HCT116 (cell line): Measurements from ENCODE around the gene MYBPH. TPM values are rescaled to one million over a fixed set of nuclear protein-coding genes. Genes with fewer than 3 reads are reported as not detected.

Experiments used
- ATAC-seq: fragments of 200-7000 bp; cut with Tn5 transposase; 2 replicates; pipeline ENCODE4 v1.9.1; 2020; ENCODE audit warnings: mild to moderate bottlenecking, moderate library complexity
- BruUV-seq: library from RNA; stranded (reverse); fragments of 400-500 nt; replicated peaks from 2 replicates; lab custom pipeline; 2021; lab: Mats Ljungman, UMichigan
- CTCF ChIA-PET: fragments of 300-600 bp; sonication (Branson Sonifier 250); formaldehyde crosslinking; loops from one replicate; lab custom pipeline; 2021; ENCODE audit warnings: antibody characterized with exemption; lab: Charles Lee
- POLR2A ChIA-PET: fragments of 300-600, 350-600 bp; sonication (Branson Sonifier 250); formaldehyde crosslinking; loops from one replicate; lab custom pipeline; 2021; ENCODE audit warnings: antibody characterized with exemption; lab: Charles Lee
- RAD21 ChIA-PET, 2 experiments: fragments of 300-600 bp; sonication (Branson Sonifier 250); formaldehyde crosslinking; loops; one replicate each; lab custom pipeline; 2023; ENCODE audit warnings: low total read pairs in 2 of 2; ENCODE audit not compliant: uncharacterized antibody in 2 of 2, unreplicated experiment in 2 of 2, low non-redundant PET in 1 of 2; lab: Charles Lee
- DNase-seq: peaks from one replicate; pipeline ENCODE4 v3.0.0-alpha.2; 2010; ENCODE audit warnings: low read depth, low spot score
- H2AFZ ChIP-seq: fragments of 200-600 bp; shearing (Covaris generic), sonication (generic); 2 replicates; pipeline ENCODE4 v1.6.1; 2017; ENCODE audit warnings: low read depth, mixed run types, mixed read lengths, antibody characterized with exemption, low read length; ENCODE audit not compliant: poor library complexity, severe bottlenecking
- H3K27ac ChIP-seq: 2 replicates; pipeline ENCODE4 v1.5.1; 2012; ENCODE audit warnings: low read depth, low read length
- H3K27me3 ChIP-seq: fragments of 200-600 bp; sonication (generic); 2 replicates; pipeline ENCODE4 v1.6.1; 2016; ENCODE audit warnings: mixed run types, low read length, mixed read lengths; ENCODE audit not compliant: insufficient read depth
- H3K36me3 ChIP-seq, 2 experiments: fragments of 200-500 bp in 1 of 2; fragments of 200-600 bp in 1 of 2; sonication (Bioruptor generic) in 1 of 2; sonication (generic) in 1 of 2; 2 replicates each; pipeline versions ENCODE4 v1.5.1 to v1.6.1; 2014 to 2016; ENCODE audit warnings: low read length in 2 of 2, inconsistent platforms in 1 of 2, mixed read lengths in 1 of 2, mixed run types in 1 of 2; ENCODE audit not compliant: insufficient read depth in 2 of 2, control insufficient read depth in 1 of 2
- H3K4me1 ChIP-seq, 2 experiments: fragments of 200-600 bp in 1 of 2; sonication (generic) in 1 of 2; 2 replicates each; pipeline versions ENCODE4 v1.5.1 to v1.6.1; 2012 to 2017; ENCODE audit warnings: low read length in 2 of 2, inconsistent platforms in 1 of 2, mild to moderate bottlenecking in 1 of 2, mixed read lengths in 1 of 2, mixed run types in 1 of 2, moderate library complexity in 1 of 2; ENCODE audit not compliant: insufficient read depth in 2 of 2, control insufficient read depth in 1 of 2
- H3K4me2 ChIP-seq: fragments of 200-600 bp; sonication (generic); 2 replicates; pipeline ENCODE4 v1.6.1; 2017; ENCODE audit warnings: mixed run types, low read length, mixed read lengths
- H3K4me3 ChIP-seq, 2 experiments: fragments of 200-600 bp in 1 of 2; sonication (generic) in 1 of 2; replicated peaks in 1 of 2; 2 replicates each; pipeline ENCODE4 v1.5.1; 2011 to 2016; ENCODE audit warnings: low read length in 2 of 2, control low read depth in 1 of 2, low read depth in 1 of 2, mild to moderate bottlenecking in 1 of 2, mixed read lengths in 1 of 2, mixed run types in 1 of 2
- H3K79me2 ChIP-seq: fragments of 200-600 bp; sonication (generic); 2 replicates; pipeline ENCODE4 v1.6.1; 2017; ENCODE audit warnings: mild to moderate bottlenecking, mixed run types, low read length, moderate library complexity, mixed read lengths; ENCODE audit not compliant: insufficient read depth
- H3K9ac ChIP-seq: fragments of 200-600 bp; sonication (generic); 2 replicates; pipeline ENCODE4 v1.6.1; 2016; ENCODE audit warnings: low read length, mixed read lengths
- H3K9me2 ChIP-seq: fragments of 200-600 bp; sonication (generic), shearing (Covaris generic); 2 replicates; pipeline ENCODE4 v1.6.1; 2017; ENCODE audit warnings: mixed run types, mild to moderate bottlenecking, moderate library complexity; ENCODE audit not compliant: insufficient read depth
- H3K9me3 ChIP-seq, 2 experiments: fragments of 200-500 bp in 1 of 2; fragments of 200-600 bp in 1 of 2; sonication (Bioruptor generic) in 1 of 2; sonication (generic) in 1 of 2; 2 replicates each; pipeline ENCODE4 v1.6.1; 2014 to 2017; ENCODE audit warnings: low read length in 2 of 2, mixed read lengths in 2 of 2, inconsistent platforms in 1 of 2, low read depth in 1 of 2, mild to moderate bottlenecking in 1 of 2, mixed run types in 1 of 2, moderate library complexity in 1 of 2; ENCODE audit not compliant: control insufficient read depth in 1 of 2, insufficient read depth in 1 of 2
- H4K20me1 ChIP-seq: fragments of 200-600 bp; sonication (generic), shearing (Covaris generic); 2 replicates; pipeline ENCODE4 v1.6.1; 2017; ENCODE audit warnings: mixed run types, mild to moderate bottlenecking, moderate library complexity; ENCODE audit not compliant: insufficient read depth
- CBX3 ChIP-seq: IDR thresholded peaks from 2 replicates; pipeline ENCODE4 v1.6.1; 2012; ENCODE audit warnings: low read depth
- CTCF ChIP-seq, 3 experiments: fragments of 200-600 bp in 1 of 3; sonication (generic) in 1 of 3; IDR thresholded peaks in 2 of 3; conservative IDR thresholded peaks in 1 of 3; 2 replicates each; pipeline ENCODE4 v1.5.1; 2012 to 2017; ENCODE audit warnings: low read depth in 2 of 3, low read length in 2 of 3, antibody characterized with exemption in 1 of 3, borderline replicate concordance in 1 of 3, control low read depth in 1 of 3, mild to moderate bottlenecking in 1 of 3, mixed read lengths in 1 of 3, mixed run types in 1 of 3, moderate library complexity in 1 of 3; ENCODE audit not compliant: insufficient read depth in 1 of 3
- EZH2 ChIP-seq: fragments of 200-600 bp; sonication (generic); IDR thresholded peaks from 2 replicates; pipeline ENCODE4 v1.6.1; 2017; ENCODE audit warnings: antibody characterized with exemption, mixed run types
- EZH2phosphoT487 ChIP-seq: fragments of 200-600 bp; IDR thresholded peaks from 2 replicates; pipeline ENCODE4 v1.6.1; 2018; ENCODE audit warnings: antibody characterized with exemption, borderline replicate concordance
- RAD21 ChIP-seq: IDR thresholded peaks from 2 replicates; pipeline ENCODE4 v1.6.1; 2012; ENCODE audit warnings: low read depth, mild to moderate bottlenecking
- SP1 ChIP-seq: IDR thresholded peaks from 2 replicates; pipeline ENCODE4 v1.6.1; 2012; ENCODE audit warnings: low read depth
- TCF7L2 ChIP-seq: IDR thresholded peaks from 2 replicates; pipeline ENCODE4 v1.7.0; 2011; ENCODE audit warnings: borderline replicate concordance, inconsistent platforms; ENCODE audit not compliant: insufficient read depth, insufficient read length; ENCODE audit errors: extremely low read depth
- YY1 ChIP-seq: IDR thresholded peaks from 2 replicates; pipeline ENCODE4 v1.6.1; 2011; ENCODE audit warnings: low read length, low read depth, moderate library complexity, mild to moderate bottlenecking; ENCODE audit not compliant: insufficient replicate concordance; ENCODE audit errors: extremely low read depth
- ZFX ChIP-seq: fragments of 450-650 bp; IDR thresholded peaks from 2 replicates; pipeline ENCODE4 v1.6.1; 2017
- intact Hi-C: fragments of 100-400 bp; cut with micrococcal nuclease; formaldehyde crosslinking; loops from 2 replicates; pipeline ENCODE4 v1.10.0; 2022
- total RNA-seq: library from RNA; stranded (reverse); gene quantifications from one replicate; pipeline ENCODE4 v1.2.1, GENCODE V29; 2021; ENCODE audit not compliant: unreplicated experiment
- TF ChIP-seq, protein P1 (sequence below): IDR thresholded peaks from 2 replicates; pipeline ENCODE4 v1.6.1; 2012; ENCODE audit warnings: low read depth

Gene MYBPH
- total RNA-seq, 1 experiment from 2014 or later, result 0.22 TPM

GRCh38 chr1:203136409-203137042 is 39.1 kb downstream of the MYBPH start:
- TF ChIP-seq EZH2phosphoT487, result no peak
- TF ChIP-seq CBX3, result no peak
- no peak for TF ChIP-seq RAD21
- TF ChIP-seq CTCF (IDR thresholded peaks at IDR 0.05 in 2 of 3, conservative IDR thresholded peaks at IDR 0.05 in 1 of 3; ENCODE audit: borderline replicate concordance in 1 of 3, insufficient read depth in 1 of 3, low read depth in 2 of 3, low read length in 2 of 3), result peak in 2 of 3 experiments; percentile 32 to 34; a peak in 2 of 6 replicates
- no TSS peak for BruUV-seq
- ChIA-PET RAD21 (no interaction called here), CTCF (interaction anchor here (1.0 to 1.1 kb wide), 2 partner anchors 10 to 12 kb away, joined by 3 to 4 read pairs; no protein-coding TSS in a partner anchor), POLR2A (no interaction called here)
- Histone ChIP-seq H3K27ac (no peak overlapping the region), H3K36me3 (no peaks in the 10 kb centered on the region), H3K9ac (no peak overlapping the region), H3K4me2 (no peak overlapping the region), H3K4me3 (no peak overlapping the region), H3K79me2 (no peaks in the 10 kb centered on the region), H3K27me3 (no peaks in the 10 kb centered on the region), H3K9me3 (no peaks in the 10 kb centered on the region), H3K9me2 (no peaks in the 10 kb centered on the region), H2AFZ (no peak overlapping the region), H3K4me1 (peaks cover 0 to 11% of the 10 kb centered on the region in 2 experiments; a peak in 3 of 4 replicates), H4K20me1 (no peaks in the 10 kb centered on the region)
- intact Hi-C loops, result no loop called here
- DNase-seq, result no peak
- peak; percentile 88 for ATAC-seq

DNA sequence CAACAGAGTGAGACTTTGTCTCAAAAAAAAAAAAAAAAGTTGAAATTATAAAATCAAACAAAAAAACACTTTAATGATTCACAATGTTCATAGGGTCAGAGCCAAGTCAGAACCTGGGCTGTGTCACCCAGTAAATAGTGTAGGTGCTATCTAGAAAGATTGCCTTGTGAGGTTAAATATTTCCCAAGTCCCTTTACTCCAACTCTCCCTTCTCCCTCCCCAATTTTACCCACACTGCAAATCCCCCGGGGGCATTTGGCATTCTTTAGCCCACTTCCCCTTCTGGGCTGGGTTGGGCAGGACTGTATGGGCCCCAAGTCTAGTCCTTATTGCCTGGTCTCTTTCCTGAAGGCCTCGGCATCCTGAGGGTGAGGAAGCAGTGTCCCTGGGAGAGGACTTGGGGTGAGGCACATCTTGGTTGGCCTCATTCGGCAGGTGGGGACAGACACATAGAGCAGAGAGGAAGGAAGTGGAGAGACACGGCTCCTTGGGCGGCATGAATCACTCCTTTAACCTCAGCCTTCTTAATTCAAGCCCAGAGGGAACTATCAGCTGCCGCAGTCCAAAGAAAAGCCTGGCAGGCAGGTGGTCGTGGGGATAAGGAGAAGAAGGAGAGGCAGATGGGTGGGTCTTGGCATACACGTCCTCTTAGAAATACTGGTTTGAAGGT is 39.9 kb downstream of the MYBPH start:
- Histone ChIP-seq H3K27me3 (no peaks in the 10 kb centered on the region), H3K4me1 (peaks cover 0 to 11% of the 10 kb centered on the region in 2 experiments; a peak in 3 of 4 replicates), H3K4me2 (no peak overlapping the region), H3K9ac (no peak overlapping the region), H2AFZ (no peak overlapping the region), H3K36me3 (no peaks in the 10 kb centered on the region), H3K79me2 (no peaks in the 10 kb centered on the region), H4K20me1 (no peaks in the 10 kb centered on the region), H3K9me2 (no peaks in the 10 kb centered on the region), H3K9me3 (no peaks in the 10 kb centered on the region), H3K4me3 (no peak overlapping the region), H3K27ac (no peak overlapping the region)
- intact Hi-C loops, result no loop called here
- no TSS peak for BruUV-seq
- ATAC-seq (no peak), DNase-seq (no peak)
- CTCF ChIA-PET, result interaction anchor here (1.0 to 1.1 kb wide), 2 partner anchors 9 to 11 kb away, joined by 3 to 4 read pairs; no protein-coding TSS in a partner anchor
- RAD21 ChIA-PET, result no interaction called here
- POLR2A ChIA-PET, result no interaction called here
- TF ChIP-seq EZH2 (no peak), SP1 (no peak), ZFX (no peak), YY1 (no peak), EZH2phosphoT487 (no peak), TCF7L2 (no peak)
- TF ChIP-seq, protein P1, sequence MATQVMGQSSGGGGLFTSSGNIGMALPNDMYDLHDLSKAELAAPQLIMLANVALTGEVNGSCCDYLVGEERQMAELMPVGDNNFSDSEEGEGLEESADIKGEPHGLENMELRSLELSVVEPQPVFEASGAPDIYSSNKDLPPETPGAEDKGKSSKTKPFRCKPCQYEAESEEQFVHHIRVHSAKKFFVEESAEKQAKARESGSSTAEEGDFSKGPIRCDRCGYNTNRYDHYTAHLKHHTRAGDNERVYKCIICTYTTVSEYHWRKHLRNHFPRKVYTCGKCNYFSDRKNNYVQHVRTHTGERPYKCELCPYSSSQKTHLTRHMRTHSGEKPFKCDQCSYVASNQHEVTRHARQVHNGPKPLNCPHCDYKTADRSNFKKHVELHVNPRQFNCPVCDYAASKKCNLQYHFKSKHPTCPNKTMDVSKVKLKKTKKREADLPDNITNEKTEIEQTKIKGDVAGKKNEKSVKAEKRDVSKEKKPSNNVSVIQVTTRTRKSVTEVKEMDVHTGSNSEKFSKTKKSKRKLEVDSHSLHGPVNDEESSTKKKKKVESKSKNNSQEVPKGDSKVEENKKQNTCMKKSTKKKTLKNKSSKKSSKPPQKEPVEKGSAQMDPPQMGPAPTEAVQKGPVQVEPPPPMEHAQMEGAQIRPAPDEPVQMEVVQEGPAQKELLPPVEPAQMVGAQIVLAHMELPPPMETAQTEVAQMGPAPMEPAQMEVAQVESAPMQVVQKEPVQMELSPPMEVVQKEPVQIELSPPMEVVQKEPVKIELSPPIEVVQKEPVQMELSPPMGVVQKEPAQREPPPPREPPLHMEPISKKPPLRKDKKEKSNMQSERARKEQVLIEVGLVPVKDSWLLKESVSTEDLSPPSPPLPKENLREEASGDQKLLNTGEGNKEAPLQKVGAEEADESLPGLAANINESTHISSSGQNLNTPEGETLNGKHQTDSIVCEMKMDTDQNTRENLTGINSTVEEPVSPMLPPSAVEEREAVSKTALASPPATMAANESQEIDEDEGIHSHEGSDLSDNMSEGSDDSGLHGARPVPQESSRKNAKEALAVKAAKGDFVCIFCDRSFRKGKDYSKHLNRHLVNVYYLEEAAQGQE, result no peak
